HG03159 (cell line): ENCODE results near the gene CREB5.

Experiments used
- ATAC-seq: cut with Tn5 transposase; IDR thresholded peaks from one replicate; pipeline ENCODE4 v1.9.1; 2021; ENCODE audit warnings: mild to moderate bottlenecking, moderate library complexity; ENCODE audit not compliant: unreplicated experiment

CREB5 gene

DNA sequence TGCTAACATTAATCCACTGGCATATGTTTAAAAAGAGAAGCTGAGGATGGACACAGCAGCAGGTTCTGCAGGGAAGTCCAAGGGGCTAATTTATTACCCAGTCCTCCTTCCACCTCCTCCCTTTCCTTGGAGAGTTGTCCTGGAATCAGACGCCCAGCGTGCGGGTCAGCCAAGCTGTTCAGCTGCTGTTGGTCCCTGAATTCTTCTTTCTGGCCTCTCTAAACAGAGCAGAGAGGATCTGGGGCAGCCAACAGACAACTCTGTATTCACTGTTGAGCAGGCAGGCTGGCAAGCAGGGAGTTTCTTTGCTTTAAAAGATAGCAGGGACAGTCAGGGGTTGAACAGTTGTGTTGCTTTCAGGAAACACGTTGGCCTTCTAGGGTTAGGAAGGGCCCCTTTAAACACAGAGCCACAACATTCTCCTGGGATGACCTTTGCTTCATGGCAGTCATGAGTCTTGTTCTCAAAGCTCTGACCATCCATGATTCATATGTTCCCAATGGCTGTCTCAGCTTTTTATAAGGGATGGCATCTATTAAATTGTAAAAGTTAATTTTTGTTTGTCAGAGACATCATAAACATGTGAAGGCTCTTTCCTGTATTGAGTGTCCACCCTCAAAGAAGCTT lies 217.0 kb downstream of the CREB5 start:
- ATAC-seq = no peak

- no peak for ATAC-seq
These were observed 218.0 kb downstream of the CREB5 start for GRCh38 chr7:28630350-28630749.

- no peak for ATAC-seq
These were observed 219.7 kb downstream of the CREB5 start for GRCh38 chr7:28631995-28632394.

DNA sequence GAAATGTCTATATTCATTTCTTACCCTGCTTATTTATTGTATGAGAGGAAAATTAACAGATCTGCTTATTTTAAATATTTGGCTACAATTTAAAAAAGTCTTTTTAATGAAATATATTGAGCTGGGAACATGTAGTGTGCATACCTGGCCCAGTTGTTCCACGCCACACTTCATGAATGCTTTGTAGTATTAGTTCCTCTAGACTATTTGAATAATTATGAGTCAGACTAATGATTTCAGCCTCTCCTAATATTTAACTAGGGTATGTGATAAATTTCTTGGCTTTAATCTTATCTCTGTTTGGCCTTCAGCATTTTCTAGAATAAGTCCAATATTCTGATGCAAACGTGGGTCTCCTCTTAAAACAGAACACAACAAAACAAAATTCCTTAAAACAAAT lies 226.6 kb downstream of the CREB5 start:
- ATAC-seq = no peak

GRCh38 chr7:28640001-28640400 lies 227.7 kb downstream of the CREB5 start:
- ATAC-seq = no peak

GRCh38 chr7:28641752-28642545 lies 229.6 kb downstream of the CREB5 start:
- ATAC-seq = no peak

- ATAC-seq = no peak
These were observed 230.9 kb downstream of the CREB5 start for GRCh38 chr7:28643188-28643569.

- no peak for ATAC-seq
These were observed 231.4 kb downstream of the CREB5 start for GRCh38 chr7:28643584-28644340.

- ATAC-seq = no peak
These were observed 233.5 kb downstream of the CREB5 start for GRCh38 chr7:28645866-28646265.

DNA sequence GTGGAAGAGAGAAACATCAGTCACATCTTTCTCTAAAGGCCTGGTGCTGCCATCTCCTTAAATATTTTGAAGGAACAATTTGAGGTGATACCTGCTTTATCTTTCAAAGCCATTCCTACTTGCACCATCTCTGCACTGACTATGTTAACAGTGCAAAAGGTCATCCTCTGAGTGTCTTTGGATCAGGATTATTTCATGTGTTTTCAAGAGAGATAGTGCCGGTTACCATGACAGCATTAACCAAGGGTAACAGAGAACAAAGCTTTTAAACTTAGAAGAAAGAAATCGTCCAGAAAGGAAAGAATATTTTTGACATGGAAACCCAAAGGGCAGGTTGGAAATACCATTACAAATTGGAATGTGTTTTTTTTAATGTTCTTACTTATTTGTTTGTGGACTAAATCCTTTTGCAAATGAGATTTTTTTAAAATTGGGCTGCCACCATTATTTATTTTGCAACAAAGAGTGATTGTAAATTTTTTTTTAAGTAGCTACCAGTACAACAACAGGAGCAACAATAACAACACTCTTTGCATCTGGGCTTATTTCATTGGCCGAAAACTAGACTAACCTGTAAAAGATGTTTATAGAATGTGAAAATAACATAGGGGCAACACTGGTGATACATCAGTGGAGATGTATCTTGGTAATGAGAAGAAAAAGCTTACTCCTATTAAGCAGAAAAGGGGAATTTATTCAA lies 234.2 kb downstream of the CREB5 start:
- ATAC-seq = no peak

DNA sequence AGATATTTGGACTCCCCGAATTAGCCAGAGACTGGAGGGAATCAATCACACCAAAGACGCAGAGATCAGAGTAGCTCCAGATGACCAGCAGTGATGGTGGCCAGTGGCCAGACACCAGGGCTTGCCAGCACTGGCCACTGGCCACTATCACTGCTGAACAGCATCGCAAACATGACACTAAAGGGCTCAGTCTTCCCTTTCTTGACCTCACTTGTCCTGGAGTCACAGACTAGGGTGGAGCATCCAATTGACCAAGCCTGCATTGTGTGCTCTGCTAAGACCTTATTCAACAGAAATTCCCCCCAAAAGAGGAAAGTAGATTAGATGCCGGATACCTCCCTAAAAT lies 234.7 kb downstream of the CREB5 start:
- ATAC-seq = no peak

- no peak for ATAC-seq
These were observed 236.9 kb downstream of the CREB5 start for GRCh38 chr7:28649189-28649588.

- no peak for ATAC-seq
These were observed 237.5 kb downstream of the CREB5 start for GRCh38 chr7:28649811-28650210.

GRCh38 chr7:28654110-28654509 lies 241.8 kb downstream of the CREB5 start:
- no peak for ATAC-seq

DNA sequence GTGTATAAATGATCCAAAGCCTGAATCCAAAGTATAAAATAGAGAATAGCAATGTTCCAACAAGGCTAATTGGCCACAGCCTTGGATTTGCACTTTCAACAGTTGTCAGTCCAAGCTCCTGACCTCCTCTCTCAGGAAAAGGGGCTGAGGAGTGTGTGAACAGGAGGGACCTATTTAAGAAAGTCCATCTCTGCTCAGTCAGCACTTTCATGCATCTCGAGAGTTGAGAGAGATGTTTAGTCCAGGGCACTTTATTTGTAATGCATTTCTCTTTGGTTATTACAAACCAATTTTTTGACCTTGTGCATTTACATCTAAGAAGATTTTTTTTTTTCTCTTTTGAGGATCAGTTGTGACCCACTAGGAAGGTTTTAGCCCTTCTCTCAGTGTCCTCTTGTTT lies 244.2 kb downstream of the CREB5 start:
- ATAC-seq = no peak

GRCh38 chr7:28658381-28658780 lies 246.1 kb downstream of the CREB5 start:
- no peak for ATAC-seq

DNA sequence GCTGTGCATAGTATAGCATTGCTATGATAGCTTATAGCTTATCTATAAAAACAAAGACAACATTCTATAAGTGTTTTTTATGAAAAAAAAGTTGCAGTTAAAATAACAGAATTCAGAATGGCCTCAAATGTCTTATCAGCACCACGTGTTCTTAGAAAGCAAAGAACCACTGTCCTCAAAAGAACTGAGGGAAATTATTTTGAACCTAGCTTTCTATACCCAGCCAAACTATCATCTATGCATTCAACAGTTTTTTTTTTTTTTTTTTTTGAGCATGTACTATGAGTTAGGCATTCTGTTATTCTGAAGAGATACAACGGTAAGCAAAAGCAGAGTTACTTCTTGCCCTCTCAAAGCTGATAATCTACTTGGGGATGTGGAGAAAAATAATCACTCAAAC lies 247.8 kb downstream of the CREB5 start:
- no peak for ATAC-seq

DNA sequence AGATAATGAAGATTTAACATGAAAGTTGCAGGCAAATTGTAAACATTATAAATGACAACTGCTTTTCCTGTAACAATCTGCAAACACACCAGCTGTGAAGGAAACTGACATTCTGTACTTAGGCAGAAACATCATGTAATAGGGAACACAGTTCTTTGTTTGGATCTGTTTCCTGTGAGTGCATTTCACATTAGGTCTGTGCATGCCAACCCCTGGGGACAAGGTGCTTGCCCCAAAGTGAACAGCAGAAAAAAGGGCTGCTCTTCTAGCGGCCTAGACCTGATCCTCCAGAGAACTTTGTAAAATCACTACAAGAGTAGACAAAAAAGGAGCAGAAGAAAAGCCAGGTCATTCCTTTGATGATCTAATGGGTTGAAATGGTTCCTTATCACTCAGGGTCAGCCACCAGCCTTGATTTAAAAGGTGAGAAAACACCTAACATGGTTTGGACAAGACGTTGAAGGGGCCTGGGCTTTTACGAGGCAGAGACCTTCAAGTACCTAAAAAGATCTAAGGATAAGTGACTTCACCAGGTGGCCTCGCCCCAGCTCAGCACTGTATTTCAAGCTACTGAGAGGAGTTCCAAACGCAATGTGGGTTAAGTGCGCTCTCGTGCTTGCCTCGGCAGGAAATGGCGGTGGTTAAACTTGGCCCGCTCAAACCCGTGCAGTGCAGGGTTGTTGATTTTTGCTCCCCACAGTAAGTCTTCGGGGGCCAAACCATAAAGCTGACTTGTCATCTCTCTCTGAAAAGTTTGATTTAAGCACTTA lies 249.7 kb downstream of the CREB5 start:
- no peak for ATAC-seq

- no peak for ATAC-seq
These were observed 253.8 kb downstream of the CREB5 start for GRCh38 chr7:28666154-28666553.

GRCh38 chr7:28668085-28668484 lies 255.8 kb downstream of the CREB5 start:
- no peak for ATAC-seq

- ATAC-seq = no peak
These were observed 257.0 kb downstream of the CREB5 start for GRCh38 chr7:28669330-28669729.
